ENCODE results near the gene BEND6. TPM values are rescaled to one million over a fixed set of nuclear protein-coding genes. Genes with fewer than 3 reads are reported as not detected.
"Not testable (repeated sequence)": the region's sequence is repeated elsewhere in the genome, so short reads cannot be mapped to it uniquely, and the experiment has no call there.

Gene BEND6
- total and polyA plus RNA-seq, 2 of the 13 experiments (the other 11 are each of a cell fraction or from before 2014, with no cell fraction given): 0.20 to 0.21 TPM

DNA sequence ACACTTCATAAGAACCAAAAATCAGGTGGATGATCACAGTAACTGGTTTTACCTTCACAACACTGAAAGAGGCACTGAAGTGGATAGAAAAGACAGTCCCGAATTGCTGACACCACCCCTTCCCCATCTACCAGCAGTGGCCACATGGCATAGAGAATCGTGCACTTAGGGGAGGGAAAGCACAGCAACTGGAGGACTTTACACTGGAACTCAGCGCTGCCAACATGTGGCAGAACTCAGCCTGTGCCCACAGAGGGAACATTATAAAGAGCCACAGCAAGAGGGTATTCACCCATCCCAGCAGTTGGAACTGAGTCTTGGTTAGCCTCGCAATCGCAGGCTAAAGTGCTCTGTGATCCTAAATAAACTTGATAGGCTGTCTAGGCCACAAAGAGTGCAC, 85.1 kb downstream of the BEND6 start (continued):
- TF ChIP-seq NFE2 (CRISPR knock-in tag; IDR thresholded peaks at IDR 0.05) (no peak), FOXA1 (IDR thresholded peaks at IDR 0.05) (no peak), FOXA1 (CRISPR knock-in tag; IDR thresholded peaks at IDR 0.05) (no peak), ZIK1 (CRISPR knock-in tag; IDR thresholded peaks at IDR 0.05; ENCODE audit: borderline replicate concordance, low read depth) (no peak), ASH2L (IDR thresholded peaks at IDR 0.05; ENCODE audit: insufficient read length, low read depth, low read length) (no peak), SNAPC2 (CRISPR knock-in tag; IDR thresholded peaks at IDR 0.05) (no peak), REPIN1 (CRISPR knock-in tag; IDR thresholded peaks at IDR 0.05; ENCODE audit: borderline replicate concordance, low read depth) (no peak), ZNF569 (CRISPR knock-in tag; IDR thresholded peaks at IDR 0.05; ENCODE audit: borderline replicate concordance) (no peak)
- TF ChIP-seq, protein P1, sequence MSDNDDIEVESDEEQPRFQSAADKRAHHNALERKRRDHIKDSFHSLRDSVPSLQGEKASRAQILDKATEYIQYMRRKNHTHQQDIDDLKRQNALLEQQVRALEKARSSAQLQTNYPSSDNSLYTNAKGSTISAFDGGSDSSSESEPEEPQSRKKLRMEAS (IDR thresholded peaks at IDR 0.05): 0 out of 2 replicates have a peak, but pooled peaks have one; percentile 18
- TF ChIP-seq, protein P2, sequence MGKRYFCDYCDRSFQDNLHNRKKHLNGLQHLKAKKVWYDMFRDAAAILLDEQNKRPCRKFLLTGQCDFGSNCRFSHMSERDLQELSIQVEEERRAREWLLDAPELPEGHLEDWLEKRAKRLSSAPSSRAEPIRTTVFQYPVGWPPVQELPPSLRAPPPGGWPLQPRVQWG (CRISPR knock-in tag; IDR thresholded peaks at IDR 0.05; ENCODE audit: borderline replicate concordance, low read depth): no peak
- TF ChIP-seq, protein P3, sequence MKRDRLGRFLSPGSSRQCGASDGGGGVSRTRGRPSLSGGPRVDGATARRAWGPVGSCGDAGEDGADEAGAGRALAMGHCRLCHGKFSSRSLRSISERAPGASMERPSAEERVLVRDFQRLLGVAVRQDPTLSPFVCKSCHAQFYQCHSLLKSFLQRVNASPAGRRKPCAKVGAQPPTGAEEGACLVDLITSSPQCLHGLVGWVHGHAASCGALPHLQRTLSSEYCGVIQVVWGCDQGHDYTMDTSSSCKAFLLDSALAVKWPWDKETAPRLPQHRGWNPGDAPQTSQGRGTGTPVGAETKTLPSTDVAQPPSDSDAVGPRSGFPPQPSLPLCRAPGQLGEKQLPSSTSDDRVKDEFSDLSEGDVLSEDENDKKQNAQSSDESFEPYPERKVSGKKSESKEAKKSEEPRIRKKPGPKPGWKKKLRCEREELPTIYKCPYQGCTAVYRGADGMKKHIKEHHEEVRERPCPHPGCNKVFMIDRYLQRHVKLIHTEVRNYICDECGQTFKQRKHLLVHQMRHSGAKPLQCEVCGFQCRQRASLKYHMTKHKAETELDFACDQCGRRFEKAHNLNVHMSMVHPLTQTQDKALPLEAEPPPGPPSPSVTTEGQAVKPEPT (CRISPR knock-in tag; IDR thresholded peaks at IDR 0.05; ENCODE audit: low read depth): no peak

GRCh38 chr6:57044061-57044460, 89.2 kb downstream of the BEND6 start:
- in situ Hi-C loops (cut with HindIII; ENCODE audit: extremely low pct_ligation_motif_present, low pct_unique_long_range_greater_than_20kb): loop anchor here (25.0 kb wide), 1 partner anchor 268 kb away; the partner anchor contains the start of gene PRIM2
- Histone ChIP-seq H3K79me2 (ENCODE audit: insufficient read depth, low read length) (peaks cover 13% of the 10 kb centered on the region), H3K4me1 (ENCODE audit: insufficient read depth, low read length) (peaks cover 21% of the 10 kb centered on the region)
- BruUV-seq (replicated peaks); CTCF ChIA-PET (ENCODE audit: low intra/inter-chr PET ratio, low total read pairs); H3K9ac ChIP-seq (ENCODE audit: insufficient read depth, low read depth, low read length); intact Hi-C loops (cut with micrococcal nuclease; ENCODE audit: unreplicated experiment); H3K27ac ChIP-seq (ENCODE audit: extremely low read length, insufficient read depth, low read length); H3K27me3 ChIP-seq (ENCODE audit: control insufficient read depth in 1 of 2, insufficient read depth in 2 of 2, low read length in 2 of 2); POLR2A ChIA-PET; H3K36me3 ChIP-seq (replicated peaks in 1 of 2; ENCODE audit: control insufficient read depth in 1 of 2, insufficient read depth in 2 of 2, low read length in 2 of 2); DNase-seq (ENCODE audit: low spot score); ATAC-seq; H4K20me1 ChIP-seq (ENCODE audit: insufficient read depth, low read length); H3K4me2 ChIP-seq (ENCODE audit: low read depth, low read length); H3K4me3 ChIP-seq (replicated peaks in 1 of 3; ENCODE audit: insufficient read depth in 1 of 3, low read depth in 2 of 3, low read length in 3 of 3); H2AFZ ChIP-seq (ENCODE audit: low read length); FAIRE-seq; H3K9me3 ChIP-seq (ENCODE audit: low read length): not testable (repeated sequence)
- 8% methylated on average over 1 of the region's 1 CpG for WGBS (ENCODE audit: low lambda C conversion rate)
